Sigmoid colon (tissue), 4 donors: Measurements from ENCODE around the gene MAZ.

Experiments used
- POLR2A ChIP-seq, 2 donors: fragments of 450-650 bp; IDR thresholded peaks; one replicate each; pipeline ENCODE4 v1.6.1; 2016; ENCODE audit warnings: antibody characterized with exemption in 2 of 2, mild to moderate bottlenecking in 2 of 2, moderate library complexity in 2 of 2
- POLR2AphosphoS5 ChIP-seq, 4 donors: sonication (generic); formaldehyde crosslinking; IDR thresholded peaks; one replicate each; pipeline ENCODE4 v1.6.1; 2017; ENCODE audit warnings: antibody characterized with exemption in 4 of 4
- TF ChIP-seq, protein P1 (sequence below), 4 experiments: fragments of 450-650 bp in 3 of 4; fragments of 200-600 bp in 1 of 4; IDR thresholded peaks; one replicate each; pipeline ENCODE4 v1.5.1; 2016 to 2019; ENCODE audit warnings: antibody characterized with exemption in 4 of 4, mild to moderate bottlenecking in 3 of 4, moderate library complexity in 2 of 4

- TF ChIP-seq, protein P1, sequence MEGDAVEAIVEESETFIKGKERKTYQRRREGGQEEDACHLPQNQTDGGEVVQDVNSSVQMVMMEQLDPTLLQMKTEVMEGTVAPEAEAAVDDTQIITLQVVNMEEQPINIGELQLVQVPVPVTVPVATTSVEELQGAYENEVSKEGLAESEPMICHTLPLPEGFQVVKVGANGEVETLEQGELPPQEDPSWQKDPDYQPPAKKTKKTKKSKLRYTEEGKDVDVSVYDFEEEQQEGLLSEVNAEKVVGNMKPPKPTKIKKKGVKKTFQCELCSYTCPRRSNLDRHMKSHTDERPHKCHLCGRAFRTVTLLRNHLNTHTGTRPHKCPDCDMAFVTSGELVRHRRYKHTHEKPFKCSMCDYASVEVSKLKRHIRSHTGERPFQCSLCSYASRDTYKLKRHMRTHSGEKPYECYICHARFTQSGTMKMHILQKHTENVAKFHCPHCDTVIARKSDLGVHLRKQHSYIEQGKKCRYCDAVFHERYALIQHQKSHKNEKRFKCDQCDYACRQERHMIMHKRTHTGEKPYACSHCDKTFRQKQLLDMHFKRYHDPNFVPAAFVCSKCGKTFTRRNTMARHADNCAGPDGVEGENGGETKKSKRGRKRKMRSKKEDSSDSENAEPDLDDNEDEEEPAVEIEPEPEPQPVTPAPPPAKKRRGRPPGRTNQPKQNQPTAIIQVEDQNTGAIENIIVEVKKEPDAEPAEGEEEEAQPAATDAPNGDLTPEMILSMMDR (IDR thresholded peaks at IDR 0.05), result no peak
- no peak for TF ChIP-seq POLR2A (IDR thresholded peaks at IDR 0.05)
- no peak for TF ChIP-seq POLR2AphosphoS5 (IDR thresholded peaks at IDR 0.05)
Observed at GRCh38 chr16:29857133-29857760, 50.9 kb downstream of the MAZ start.
